SHP77 (cell line): ENCODE data around the gene SAT1.

Source experiments
- DNase-seq, 2 experiments: peaks; one replicate each; lab custom pipeline; 2025; lab: John Stamatoyannopoulos, UW

Gene SAT1

GRCh38 chrX:23776363-23776762, 6.6 kb upstream of the SAT1 start:
- no peak for DNase-seq

DNA sequence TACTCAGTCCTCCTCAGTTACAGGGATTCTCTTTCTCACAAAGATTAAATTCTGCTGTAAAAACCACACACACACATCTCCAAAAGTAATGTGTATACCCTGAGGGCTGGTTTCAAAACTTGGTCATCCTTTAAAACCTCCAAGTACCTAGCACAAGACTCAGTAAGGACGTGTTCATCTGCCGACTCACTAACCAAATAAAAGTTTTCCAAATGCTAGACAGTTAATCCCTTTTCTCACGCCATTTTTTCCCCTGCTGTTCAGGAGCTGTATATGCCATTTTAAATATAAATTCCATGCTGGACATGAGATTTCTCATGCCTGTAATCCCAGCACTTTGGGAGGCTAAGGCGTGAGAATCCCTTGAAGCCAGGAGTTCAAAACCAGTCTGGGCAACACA, 3.9 kb upstream of the SAT1 start:
- DNase-seq: no peak

- no peak for DNase-seq
These were observed 518 bp upstream of the SAT1 start for GRCh38 chrX:23782455-23782854.

GRCh38 chrX:23783589-23784469, 856 bp downstream of the SAT1 start:
- no peak for DNase-seq

- DNase-seq: no peak
These were observed 1.7 kb downstream of the SAT1 start for GRCh38 chrX:23784470-23785331.

DNA sequence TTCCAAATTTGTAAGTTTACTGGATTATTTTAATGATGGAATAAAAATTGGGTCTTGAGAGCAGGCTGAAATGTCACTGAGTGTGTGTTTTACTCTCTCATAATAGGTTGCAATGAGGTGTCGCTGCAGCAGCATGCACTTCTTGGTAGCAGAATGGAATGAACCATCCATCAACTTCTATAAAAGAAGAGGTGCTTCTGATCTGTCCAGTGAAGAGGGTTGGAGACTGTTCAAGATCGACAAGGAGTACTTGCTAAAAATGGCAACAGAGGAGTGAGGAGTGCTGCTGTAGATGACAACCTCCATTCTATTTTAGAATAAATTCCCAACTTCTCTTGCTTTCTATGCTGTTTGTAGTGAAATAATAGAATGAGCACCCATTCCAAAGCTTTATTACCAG, 2.6 kb downstream of the SAT1 start:
- no peak for DNase-seq

GRCh38 chrX:23786268-23786815, 3.4 kb downstream of the SAT1 start:
- DNase-seq: no peak

- DNase-seq: no peak
These were observed 4.8 kb downstream of the SAT1 start for GRCh38 chrX:23787745-23788118.

DNA sequence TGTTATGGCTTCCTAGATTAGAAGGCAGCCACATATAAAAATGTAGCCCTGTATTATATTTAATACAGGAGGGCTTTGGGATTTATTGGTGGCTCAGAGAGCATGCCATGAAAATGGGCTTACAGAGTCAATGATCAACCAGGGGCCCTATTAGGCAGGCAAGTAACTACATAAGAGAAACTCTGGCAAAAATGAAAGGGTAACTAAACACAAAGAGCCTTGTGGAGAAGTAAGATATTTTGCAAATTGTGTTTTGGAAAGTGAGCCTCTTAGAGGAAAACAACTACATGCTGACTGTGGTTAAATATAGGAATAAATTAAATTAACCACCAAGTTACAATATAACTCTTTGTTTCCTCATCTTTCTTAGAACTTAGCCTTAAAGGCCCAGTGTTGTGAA, 5.5 kb downstream of the SAT1 start:
- no peak for DNase-seq

DNA sequence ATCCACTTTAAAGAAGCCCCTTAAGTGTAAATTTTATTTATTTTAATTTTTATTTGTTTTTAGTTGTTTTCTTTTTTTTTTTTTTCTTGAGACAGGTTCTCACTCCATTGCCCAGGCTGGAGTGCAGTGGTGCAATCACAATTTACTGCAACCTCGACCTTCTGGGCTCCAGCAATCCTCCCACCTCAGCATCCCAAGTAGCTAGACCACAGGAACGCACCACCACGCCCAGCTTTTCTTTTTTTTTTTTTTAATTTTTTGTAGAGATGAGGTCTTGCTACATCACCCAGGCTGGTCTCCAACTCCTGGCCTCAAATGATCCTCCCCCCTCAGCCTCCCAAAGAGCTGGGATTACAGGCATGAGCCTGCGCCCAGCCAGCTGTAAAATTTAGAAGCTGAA, 6.0 kb downstream of the SAT1 start:
- DNase-seq: no peak

GRCh38 chrX:23789386-23790154, 6.6 kb downstream of the SAT1 start:
- DNase-seq: no peak

GRCh38 chrX:23790155-23790497, 7.2 kb downstream of the SAT1 start:
- DNase-seq: no peak

DNA sequence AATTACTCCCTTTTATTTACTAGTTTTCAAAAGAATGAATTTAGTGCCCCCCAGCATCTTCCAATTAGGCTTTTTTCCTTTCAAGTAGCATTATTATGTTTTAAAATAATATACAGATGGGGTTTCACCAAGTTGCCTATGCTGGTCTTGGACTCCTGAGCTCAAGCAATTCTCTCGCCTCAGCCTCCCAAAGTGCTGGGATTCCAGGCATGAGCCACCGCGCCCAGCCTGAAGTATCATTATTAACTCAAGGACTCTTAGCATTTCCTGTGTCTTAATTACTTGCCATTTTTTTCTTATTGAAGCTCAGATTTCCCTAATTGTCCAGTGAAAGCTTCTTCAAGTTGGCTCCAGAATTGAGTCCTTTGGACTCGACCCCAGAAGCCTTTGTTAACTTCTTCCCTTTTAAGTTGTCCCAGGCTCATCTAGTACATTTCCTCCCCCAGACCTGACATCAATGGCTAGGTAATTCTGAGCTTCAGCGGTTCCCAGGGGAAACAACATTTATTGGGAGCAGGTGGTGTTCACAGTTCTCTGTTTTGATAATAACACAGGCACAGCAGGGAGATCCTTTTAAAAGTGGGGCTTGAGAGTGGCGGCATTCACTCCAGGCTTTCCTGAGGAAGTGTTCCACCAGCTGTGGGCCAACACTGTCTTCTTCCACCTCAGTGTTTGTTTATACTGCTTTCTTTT, 10.0 kb downstream of the SAT1 start:
- DNase-seq: no peak

DNA sequence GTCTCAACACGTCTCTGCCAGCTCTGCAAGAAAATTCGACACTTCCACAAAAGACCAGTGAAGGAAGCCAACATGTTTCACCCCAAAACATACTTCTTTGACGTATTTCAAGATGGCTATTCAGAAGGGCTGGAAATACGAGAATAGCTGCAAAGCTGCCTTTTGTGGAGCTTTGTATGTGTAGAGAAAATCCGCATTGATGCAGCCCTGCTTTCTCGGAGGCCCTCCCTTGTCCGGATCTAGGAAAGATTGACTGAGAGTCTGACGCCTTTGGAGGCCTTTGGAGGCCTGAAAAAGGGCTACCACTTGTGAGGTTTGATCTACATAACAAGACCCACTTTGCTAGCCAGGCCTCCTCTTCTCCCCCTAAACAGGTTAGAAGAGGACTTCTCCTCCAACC, 12.2 kb downstream of the SAT1 start:
- no peak for DNase-seq

DNA sequence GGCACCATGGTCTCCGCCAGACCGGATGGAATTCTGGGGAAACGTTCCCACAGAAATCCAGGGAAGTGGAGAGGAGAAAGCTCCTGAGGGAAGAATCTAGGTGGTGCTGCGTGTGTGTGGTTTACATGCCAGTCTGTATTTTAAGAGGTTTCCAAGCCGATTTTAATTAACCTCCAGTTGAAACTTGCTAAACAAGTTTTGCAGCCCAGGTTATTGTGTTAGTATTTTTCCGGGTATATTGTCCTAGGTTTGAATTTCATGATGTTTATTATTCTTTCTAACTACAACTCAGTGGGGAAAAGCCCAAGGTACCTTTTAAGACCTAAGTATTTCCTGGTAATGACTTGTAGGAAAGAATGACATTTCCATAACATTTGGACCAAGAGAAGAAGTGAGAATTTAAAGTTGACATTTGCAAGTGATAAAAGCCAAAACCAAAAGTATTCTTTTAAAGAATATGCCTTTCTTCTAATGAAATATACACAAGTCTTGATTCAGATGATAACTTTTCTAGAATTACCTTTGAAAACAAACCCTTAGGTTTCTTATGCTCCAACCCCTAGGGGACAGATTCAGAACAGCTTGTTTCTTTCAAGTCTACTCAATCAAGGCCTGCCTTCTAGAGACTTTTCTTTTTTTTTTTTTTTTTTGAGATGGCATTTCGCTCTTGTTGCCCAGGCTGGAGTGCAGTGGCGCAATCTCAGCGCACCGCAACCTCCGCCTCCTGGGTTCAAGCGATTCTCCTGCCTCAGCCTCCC, 14.6 kb downstream of the SAT1 start:
- no peak for DNase-seq

DNA sequence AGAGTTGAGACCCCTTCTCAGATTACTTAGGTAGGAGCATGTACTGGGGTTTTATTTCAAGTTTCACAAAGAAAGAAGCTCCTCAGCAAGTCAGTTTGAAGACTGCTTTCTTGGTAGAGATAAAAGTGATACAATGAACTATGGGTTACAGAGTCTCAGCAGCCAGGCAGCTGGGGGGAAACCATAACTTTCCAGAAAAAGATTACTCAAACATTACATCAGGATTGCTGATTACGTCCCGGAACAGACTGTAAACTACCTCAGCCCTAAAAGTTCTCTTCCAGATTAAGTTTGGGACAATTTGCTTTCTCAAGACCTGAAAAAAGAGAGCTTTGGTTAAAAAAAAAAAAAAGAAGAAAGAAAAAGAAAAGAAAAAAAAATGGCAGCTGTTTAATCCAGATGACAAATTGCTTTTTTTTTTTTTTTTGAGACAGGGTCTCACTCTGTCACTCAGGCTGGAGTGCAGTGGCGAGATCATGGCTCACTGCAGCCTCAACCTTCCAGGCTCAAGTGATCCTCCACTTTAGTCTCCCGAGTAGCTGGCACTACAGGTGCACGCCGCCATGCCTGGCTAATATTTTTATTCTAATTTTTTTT, 16.6 kb downstream of the SAT1 start:
- no peak for DNase-seq

DNA sequence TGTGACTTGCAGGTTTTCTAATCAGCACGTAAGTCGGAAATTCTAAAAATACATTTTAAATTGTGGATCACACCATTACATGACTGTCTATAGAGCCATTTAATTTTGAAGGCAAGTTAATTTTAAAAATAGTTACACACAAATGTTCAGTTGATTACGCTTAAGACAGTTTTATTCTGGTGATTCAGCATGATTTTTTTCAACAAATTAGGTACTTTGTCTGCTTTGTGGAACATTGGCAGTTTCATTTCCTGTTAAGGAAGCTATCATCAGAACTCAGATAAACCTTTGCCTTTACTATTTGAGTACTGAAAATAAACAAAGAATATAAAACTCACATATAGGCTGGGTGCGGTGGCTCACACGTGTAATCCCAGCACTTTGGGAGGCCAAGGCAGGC, 19.5 kb downstream of the SAT1 start:
- no peak for DNase-seq

- DNase-seq: no peak
These were observed 21.0 kb downstream of the SAT1 start for GRCh38 chrX:23803931-23804381.

DNA sequence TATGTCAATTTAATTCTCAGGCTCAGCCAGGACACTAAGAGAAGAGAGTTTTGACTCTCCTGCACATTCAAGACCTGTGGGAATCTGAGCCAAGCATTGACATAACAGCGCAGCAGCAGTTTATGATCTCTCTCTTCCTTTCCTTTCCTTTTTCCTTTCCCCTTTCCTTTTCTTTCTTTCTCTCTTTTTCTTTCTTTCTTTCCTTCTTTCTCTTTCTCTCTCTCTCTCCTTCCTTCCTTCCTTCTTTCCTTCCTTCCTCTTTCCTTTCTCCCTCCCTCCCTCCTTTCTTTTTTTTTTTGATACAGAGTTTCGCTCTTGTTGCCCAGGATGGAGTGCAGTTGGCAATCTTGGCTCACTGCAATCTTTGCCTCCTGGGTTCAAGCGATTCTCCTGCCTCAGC, 21.6 kb downstream of the SAT1 start:
- no peak for DNase-seq

- no peak for DNase-seq
These were observed 22.4 kb downstream of the SAT1 start for GRCh38 chrX:23805389-23805788.
